OCI-LY7 (cell line): ENCODE measurements around the gene DISC1. TPM values are rescaled to one million over a fixed set of nuclear protein-coding genes. Genes with fewer than 3 reads are reported as not detected.

Source experiments
- BruUV-seq: library from RNA; stranded (reverse); fragments of 400-500 nt; replicated peaks from 2 replicates; lab custom pipeline; 2021; lab: Mats Ljungman, UMichigan
- CTCF ChIA-PET: fragments of 300-600 bp; sonication (Branson Sonifier 250); formaldehyde crosslinking; loops from one replicate; lab custom pipeline; 2022; ENCODE audit warnings: antibody characterized with exemption; ENCODE audit not compliant: unreplicated experiment; lab: Charles Lee
- POLR2A ChIA-PET: fragments of 300-600 bp; sonication (Branson Sonifier 250); formaldehyde crosslinking; loops from one replicate; lab custom pipeline; 2022; ENCODE audit warnings: antibody characterized with exemption; lab: Charles Lee
- DNase-seq: peaks from one replicate; pipeline ENCODE4 v3.0.0-alpha.2; 2015; ENCODE audit warnings: low spot score
- H2AFZ ChIP-seq: fragments of 200-600 bp; sonication (generic), shearing (Covaris generic); 2 replicates; pipeline ENCODE4 v1.6.1; 2014; ENCODE audit warnings: mild to moderate bottlenecking, antibody characterized with exemption, low read length, moderate library complexity
- H3K27ac ChIP-seq: fragments of 200-600 bp; sonication (generic); 2 replicates; pipeline ENCODE4 v1.5.1; 2014; ENCODE audit warnings: mixed run types, low read depth, mild to moderate bottlenecking, moderate library complexity, low read length, inconsistent platforms; ENCODE audit not compliant: poor library complexity, severe bottlenecking
- H3K36me3 ChIP-seq: fragments of 200-600 bp; sonication (generic); 2 replicates; pipeline ENCODE4 v1.6.1; 2014; ENCODE audit warnings: mild to moderate bottlenecking, antibody characterized with exemption, low read length, moderate library complexity, mixed read lengths; ENCODE audit not compliant: insufficient read depth
- H3K4me1 ChIP-seq: fragments of 200-600 bp; sonication (generic); 2 replicates; pipeline ENCODE4 v1.5.1; 2014; ENCODE audit warnings: mild to moderate bottlenecking, low read length; ENCODE audit not compliant: insufficient read depth, poor library complexity, severe bottlenecking
- H3K4me2 ChIP-seq: fragments of 200-600 bp; sonication (generic); 2 replicates; pipeline ENCODE4 v1.6.1; 2014; ENCODE audit warnings: mild to moderate bottlenecking, low read length
- H3K4me3 ChIP-seq: fragments of 200-600 bp; sonication (generic); 2 replicates; pipeline ENCODE4 v1.5.1; 2014; ENCODE audit warnings: mild to moderate bottlenecking, low read depth, low read length; ENCODE audit not compliant: poor library complexity, severe bottlenecking
- H3K79me2 ChIP-seq: fragments of 200-600 bp; sonication (generic); 2 replicates; pipeline ENCODE4 v1.6.1; 2016; ENCODE audit warnings: low read depth, mild to moderate bottlenecking, low read length, moderate library complexity, mixed read lengths; ENCODE audit not compliant: insufficient read depth
- H3K9me2 ChIP-seq: fragments of 200-600 bp; sonication (generic); 2 replicates; pipeline ENCODE4 v1.6.1; 2016; ENCODE audit warnings: mild to moderate bottlenecking, low read length, mixed read lengths; ENCODE audit not compliant: insufficient read depth
- H3K9me3 ChIP-seq: fragments of 200-600 bp; sonication (generic); 2 replicates; pipeline ENCODE4 v1.6.1; 2014; ENCODE audit warnings: mild to moderate bottlenecking, mixed run types, low read length, mixed read lengths
- H4K20me1 ChIP-seq: fragments of 200-600 bp; sonication (generic); 2 replicates; pipeline ENCODE4 v1.6.1; 2014; ENCODE audit warnings: mild to moderate bottlenecking, antibody characterized with exemption, low read length, moderate library complexity, mixed read lengths; ENCODE audit not compliant: insufficient read depth
- EZH2phosphoT487 ChIP-seq: fragments of 200-600 bp; sonication (generic); IDR thresholded peaks from 2 replicates; pipeline ENCODE4 v1.6.1; 2018; ENCODE audit warnings: low read depth, borderline replicate concordance, mild to moderate bottlenecking, mixed run types, antibody characterized with exemption, low read length, moderate library complexity, mixed read lengths
- intact Hi-C: fragments of 100-400 bp; cut with micrococcal nuclease; formaldehyde crosslinking; loops from one replicate; pipeline ENCODE4 v1.10.0; 2022; ENCODE audit not compliant: unreplicated experiment
- total RNA-seq, 2 experiments: library from RNA; depleted of rRNA in 1 of 2; stranded (reverse); fragments of >200 nt in 1 of 2; shearing (Covaris generic) in 1 of 2; gene quantifications; 2 replicates each; pipeline ENCODE4 v1.2.3, GENCODE V29; 2014 to 2022
- TF ChIP-seq, protein P1 (sequence below): fragments of 200-600 bp; sonication (generic); conservative IDR thresholded peaks from 2 replicates; pipeline ENCODE4 v1.5.1; 2014; ENCODE audit warnings: mild to moderate bottlenecking, antibody characterized with exemption, low read length, moderate library complexity, mixed read lengths

The DISC1 gene
- total RNA-seq, 2 experiments from 2014 or later, result 0.91 TPM; not detected in 1

DNA sequence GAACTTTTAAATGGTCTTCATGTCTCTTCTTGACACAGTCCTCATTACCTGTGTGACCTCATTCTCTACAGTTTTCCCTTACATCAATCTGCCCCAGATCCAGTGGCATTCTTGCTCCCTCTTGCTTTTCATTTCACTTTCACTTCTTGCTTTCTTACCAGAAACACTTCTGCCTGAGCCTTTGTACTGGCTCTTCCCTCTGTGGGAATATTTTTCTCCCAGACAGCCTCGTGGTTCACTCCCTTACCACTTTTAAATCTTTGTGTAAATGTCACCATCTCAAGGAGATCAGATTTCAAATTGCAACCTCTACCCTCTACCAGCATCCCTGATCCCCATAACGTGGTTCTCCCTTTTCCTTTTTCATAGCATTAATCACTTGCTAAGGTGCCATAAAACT is 73.2 kb downstream of the DISC1 start:
- TF ChIP-seq, protein P1, sequence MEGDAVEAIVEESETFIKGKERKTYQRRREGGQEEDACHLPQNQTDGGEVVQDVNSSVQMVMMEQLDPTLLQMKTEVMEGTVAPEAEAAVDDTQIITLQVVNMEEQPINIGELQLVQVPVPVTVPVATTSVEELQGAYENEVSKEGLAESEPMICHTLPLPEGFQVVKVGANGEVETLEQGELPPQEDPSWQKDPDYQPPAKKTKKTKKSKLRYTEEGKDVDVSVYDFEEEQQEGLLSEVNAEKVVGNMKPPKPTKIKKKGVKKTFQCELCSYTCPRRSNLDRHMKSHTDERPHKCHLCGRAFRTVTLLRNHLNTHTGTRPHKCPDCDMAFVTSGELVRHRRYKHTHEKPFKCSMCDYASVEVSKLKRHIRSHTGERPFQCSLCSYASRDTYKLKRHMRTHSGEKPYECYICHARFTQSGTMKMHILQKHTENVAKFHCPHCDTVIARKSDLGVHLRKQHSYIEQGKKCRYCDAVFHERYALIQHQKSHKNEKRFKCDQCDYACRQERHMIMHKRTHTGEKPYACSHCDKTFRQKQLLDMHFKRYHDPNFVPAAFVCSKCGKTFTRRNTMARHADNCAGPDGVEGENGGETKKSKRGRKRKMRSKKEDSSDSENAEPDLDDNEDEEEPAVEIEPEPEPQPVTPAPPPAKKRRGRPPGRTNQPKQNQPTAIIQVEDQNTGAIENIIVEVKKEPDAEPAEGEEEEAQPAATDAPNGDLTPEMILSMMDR, result no peak
- no peak for TF ChIP-seq EZH2phosphoT487
- ChIA-PET POLR2A (no interaction called here), CTCF (no interaction called here)
- Histone ChIP-seq H3K4me1 (no peaks in the 10 kb centered on the region), H2AFZ (no peak overlapping the region), H3K27ac (no peak overlapping the region), H3K4me2 (no peak overlapping the region), H3K36me3 (no peaks in the 10 kb centered on the region), H3K4me3 (no peak overlapping the region), H3K79me2 (no peaks in the 10 kb centered on the region), H3K9me3 (no peaks in the 10 kb centered on the region), H4K20me1 (no peaks in the 10 kb centered on the region), H3K9me2 (no peaks in the 10 kb centered on the region)
- no peak for DNase-seq
- BruUV-seq, result no TSS peak
- intact Hi-C loops, result no loop called here

DNA sequence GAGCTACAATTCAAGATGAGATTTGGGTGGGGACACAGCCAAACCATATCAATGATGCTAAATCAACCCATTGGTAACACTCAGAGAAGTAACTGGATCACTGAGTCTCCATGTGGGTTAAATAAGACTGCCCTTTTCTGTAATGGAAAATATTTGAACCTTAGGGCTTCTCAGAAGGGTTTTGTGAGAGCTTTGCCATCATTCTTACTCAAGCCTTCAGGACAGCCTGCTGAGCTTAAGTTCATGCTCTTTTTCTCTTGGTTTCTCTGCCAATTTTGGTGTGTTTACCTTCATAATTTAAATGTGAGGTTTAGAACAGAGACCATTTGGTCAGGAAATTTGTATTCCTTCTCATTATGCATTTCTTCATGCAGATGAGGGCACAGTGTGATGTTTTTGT is 74.7 kb downstream of the DISC1 start:
- ChIA-PET POLR2A (interaction anchor here (0.7 kb wide), 1 partner anchor 58 kb away, joined by 3 read pairs; no protein-coding TSS in a partner anchor), CTCF (no interaction called here)
- no peak overlapping the region for H2AFZ ChIP-seq
- intact Hi-C loops, result no loop called here
- no peaks in the 10 kb centered on the region for H3K9me3 ChIP-seq
- H3K4me1 ChIP-seq, result no peaks in the 10 kb centered on the region
- no peak for DNase-seq
- H3K27ac ChIP-seq, result no peak overlapping the region
- H3K4me2 ChIP-seq, result no peak overlapping the region
- H4K20me1 ChIP-seq, result no peaks in the 10 kb centered on the region
- BruUV-seq, result no TSS peak
- H3K79me2 ChIP-seq, result no peaks in the 10 kb centered on the region
- no peaks in the 10 kb centered on the region for H3K36me3 ChIP-seq
- TF ChIP-seq, protein P1, result no peak
- no peak for TF ChIP-seq EZH2phosphoT487
- no peak overlapping the region for H3K4me3 ChIP-seq
- H3K9me2 ChIP-seq, result no peaks in the 10 kb centered on the region

DNA sequence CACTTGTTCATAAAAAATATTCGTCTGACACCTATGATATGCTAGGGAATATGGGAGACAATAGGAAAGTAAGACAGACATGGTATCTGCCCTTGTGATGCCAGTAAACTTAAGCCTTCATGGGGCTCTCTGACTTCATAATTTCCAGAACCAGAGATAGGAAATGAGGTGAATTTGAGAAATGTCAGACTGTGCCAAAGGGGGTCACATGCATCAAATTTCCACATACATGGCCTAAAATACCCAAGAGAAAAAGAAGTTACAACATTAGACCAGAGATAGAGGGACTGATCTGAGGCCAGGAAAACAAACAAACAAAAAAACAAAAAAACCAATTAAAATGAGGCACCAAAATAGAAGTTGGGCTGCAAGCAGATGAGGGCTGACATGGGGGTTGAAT is 75.7 kb downstream of the DISC1 start:
- H3K4me3 ChIP-seq, result no peak overlapping the region
- CTCF ChIA-PET, result no interaction called here
- TF ChIP-seq, protein P1, result no peak
- no peak for TF ChIP-seq EZH2phosphoT487
- no TSS peak for BruUV-seq
- H3K4me1 ChIP-seq, result no peaks in the 10 kb centered on the region
- no peak overlapping the region for H2AFZ ChIP-seq
- H3K9me2 ChIP-seq, result no peaks in the 10 kb centered on the region
- H3K9me3 ChIP-seq, result no peaks in the 10 kb centered on the region
- POLR2A ChIA-PET, result no interaction called here
- no peak overlapping the region for H3K4me2 ChIP-seq
- no peak overlapping the region for H3K27ac ChIP-seq
- H3K36me3 ChIP-seq, result no peaks in the 10 kb centered on the region
- intact Hi-C loops, result no loop called here
- H4K20me1 ChIP-seq, result no peaks in the 10 kb centered on the region
- DNase-seq, result no peak
- H3K79me2 ChIP-seq, result no peaks in the 10 kb centered on the region
